Measurements from ENCODE around the gene CFAP251. TPM values are rescaled to one million over a fixed set of nuclear protein-coding genes. Genes with fewer than 3 reads are reported as not detected.

Gene CFAP251
- total RNA-seq, 4 donors from 2014 or later, result 0.49 to 4.9 (median 0.61) TPM

DNA sequence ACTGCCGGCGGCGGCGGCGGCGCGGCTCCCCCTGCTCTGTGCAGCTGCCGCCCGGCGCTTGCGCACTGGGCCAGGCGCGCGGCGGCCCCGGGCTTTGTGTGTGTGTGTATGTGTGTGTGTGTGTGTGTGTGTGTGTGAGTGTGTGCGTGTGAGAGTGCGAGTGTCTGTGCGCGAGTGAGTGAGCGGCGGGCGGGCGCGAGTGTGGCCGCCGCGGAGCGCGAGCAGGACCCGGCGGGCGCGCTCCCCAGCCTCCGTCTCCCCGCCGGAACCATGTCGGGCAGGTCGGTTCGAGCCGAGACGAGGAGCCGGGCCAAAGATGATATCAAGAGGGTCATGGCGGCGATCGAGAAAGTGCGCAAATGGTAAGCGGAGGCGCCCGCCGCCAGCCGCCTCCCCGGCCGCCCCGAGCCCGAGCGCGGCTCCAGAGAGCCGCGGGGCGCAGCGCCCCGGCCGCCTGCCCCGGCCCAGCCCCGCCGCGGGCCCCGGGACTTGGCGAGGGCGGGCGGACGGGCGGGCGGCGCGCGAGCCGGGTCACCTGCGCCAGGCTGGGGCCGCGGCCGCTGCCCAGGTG lies 103.5 kb downstream of the CFAP251 start, which contains the start of gene BCL7A:
BCL7A (plus strand) TSS at position 63 of the 571 bp plus-strand sequence; CDS start at position 271, 208 bp downstream.
- in situ Hi-C loops (cut with MboI; ENCODE audit: low sequenced_read_pairs in 4 of 4), result no loop called here
- TF ChIP-seq, protein P1, sequence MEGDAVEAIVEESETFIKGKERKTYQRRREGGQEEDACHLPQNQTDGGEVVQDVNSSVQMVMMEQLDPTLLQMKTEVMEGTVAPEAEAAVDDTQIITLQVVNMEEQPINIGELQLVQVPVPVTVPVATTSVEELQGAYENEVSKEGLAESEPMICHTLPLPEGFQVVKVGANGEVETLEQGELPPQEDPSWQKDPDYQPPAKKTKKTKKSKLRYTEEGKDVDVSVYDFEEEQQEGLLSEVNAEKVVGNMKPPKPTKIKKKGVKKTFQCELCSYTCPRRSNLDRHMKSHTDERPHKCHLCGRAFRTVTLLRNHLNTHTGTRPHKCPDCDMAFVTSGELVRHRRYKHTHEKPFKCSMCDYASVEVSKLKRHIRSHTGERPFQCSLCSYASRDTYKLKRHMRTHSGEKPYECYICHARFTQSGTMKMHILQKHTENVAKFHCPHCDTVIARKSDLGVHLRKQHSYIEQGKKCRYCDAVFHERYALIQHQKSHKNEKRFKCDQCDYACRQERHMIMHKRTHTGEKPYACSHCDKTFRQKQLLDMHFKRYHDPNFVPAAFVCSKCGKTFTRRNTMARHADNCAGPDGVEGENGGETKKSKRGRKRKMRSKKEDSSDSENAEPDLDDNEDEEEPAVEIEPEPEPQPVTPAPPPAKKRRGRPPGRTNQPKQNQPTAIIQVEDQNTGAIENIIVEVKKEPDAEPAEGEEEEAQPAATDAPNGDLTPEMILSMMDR (IDR thresholded peaks at IDR 0.05 in 4 of 5, conservative IDR thresholded peaks at IDR 0.05 in 1 of 5), result peak in 1 of 5 experiments; percentile 18
- TF ChIP-seq POLR2A (IDR thresholded peaks at IDR 0.05), result peak; percentile 84 to 87
- intact Hi-C loops (cut with DNase I; ENCODE audit: low total_unique reads), result loop anchor here (5.0 kb wide), 2 partner anchors 105 to 225 kb away; partner anchors contain the start of gene CFAP251
- peak; percentile 59 to 61 for ATAC-seq
- Histone ChIP-seq H3K4me1 (peaks cover 16 to 35% of the 10 kb centered on the region in 2 donors), H3K9me3 (no peaks in the 10 kb centered on the region), H3K36me3 (no peaks in the 10 kb centered on the region), H3K27me3 (no peaks in the 10 kb centered on the region), H3K4me3 (peak within 1 kb of the TSS; percentile 68 to 83 (median 79)), H3K27ac (peak within 1 kb of the TSS; percentile 90 to 96 (median 92))
- DNase-seq, result peak; percentile 40 to 79

DNA sequence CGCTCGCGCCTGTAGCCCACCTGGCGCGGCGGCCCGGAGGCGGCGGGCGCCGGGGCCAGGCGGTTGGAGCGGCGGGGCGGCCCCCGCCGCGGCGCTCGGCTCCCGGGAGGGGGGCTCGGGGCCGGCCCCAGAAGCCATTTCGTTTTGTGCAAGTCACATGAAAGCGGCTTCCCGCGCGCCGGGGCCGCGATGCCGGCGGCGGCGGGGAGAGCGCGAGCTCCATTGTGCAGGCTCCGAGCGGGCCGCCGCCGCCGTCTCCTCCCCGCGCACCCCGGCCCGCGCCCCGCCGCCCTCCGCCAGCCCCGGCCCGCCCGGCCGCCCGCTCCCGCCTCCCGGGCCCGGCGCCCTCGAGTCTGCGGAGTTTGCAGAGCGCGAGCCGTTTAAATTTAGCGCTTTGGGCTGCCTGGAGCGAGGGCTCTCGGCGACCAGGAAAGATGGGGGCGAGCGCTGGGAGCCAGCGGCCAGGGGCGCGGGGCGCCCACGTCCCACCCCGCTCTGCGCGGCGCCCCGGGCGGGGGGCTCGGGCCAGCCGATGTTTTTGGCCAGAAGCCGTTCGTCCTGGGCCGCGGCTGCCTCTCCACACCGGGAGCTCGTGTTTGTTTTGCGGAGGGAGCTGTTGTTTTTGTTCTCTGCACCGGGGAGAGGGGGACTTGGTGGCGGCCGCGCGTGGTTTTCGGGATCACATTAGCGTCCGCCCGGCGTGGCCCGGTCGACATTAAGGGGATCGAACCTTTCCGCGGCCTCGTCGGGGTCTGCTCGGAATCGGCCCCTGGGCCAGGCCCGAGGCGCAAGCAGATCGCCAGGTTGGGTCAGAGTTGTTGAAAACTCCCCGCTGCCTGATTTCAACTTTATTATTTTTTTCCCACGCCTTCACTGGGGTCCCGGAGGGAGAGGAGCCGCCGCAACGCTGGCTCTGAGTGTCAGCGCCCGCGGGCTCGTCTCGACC lies 104.3 kb downstream of the CFAP251 start:
- intact Hi-C loops (cut with DNase I; ENCODE audit: low total_unique reads), result loop anchor here (5.0 kb wide), 2 partner anchors 105 to 225 kb away; partner anchors contain the start of gene CFAP251
- no peaks in the 10 kb centered on the region for H3K9me3 ChIP-seq
- DNase-seq, result no peak

DNA sequence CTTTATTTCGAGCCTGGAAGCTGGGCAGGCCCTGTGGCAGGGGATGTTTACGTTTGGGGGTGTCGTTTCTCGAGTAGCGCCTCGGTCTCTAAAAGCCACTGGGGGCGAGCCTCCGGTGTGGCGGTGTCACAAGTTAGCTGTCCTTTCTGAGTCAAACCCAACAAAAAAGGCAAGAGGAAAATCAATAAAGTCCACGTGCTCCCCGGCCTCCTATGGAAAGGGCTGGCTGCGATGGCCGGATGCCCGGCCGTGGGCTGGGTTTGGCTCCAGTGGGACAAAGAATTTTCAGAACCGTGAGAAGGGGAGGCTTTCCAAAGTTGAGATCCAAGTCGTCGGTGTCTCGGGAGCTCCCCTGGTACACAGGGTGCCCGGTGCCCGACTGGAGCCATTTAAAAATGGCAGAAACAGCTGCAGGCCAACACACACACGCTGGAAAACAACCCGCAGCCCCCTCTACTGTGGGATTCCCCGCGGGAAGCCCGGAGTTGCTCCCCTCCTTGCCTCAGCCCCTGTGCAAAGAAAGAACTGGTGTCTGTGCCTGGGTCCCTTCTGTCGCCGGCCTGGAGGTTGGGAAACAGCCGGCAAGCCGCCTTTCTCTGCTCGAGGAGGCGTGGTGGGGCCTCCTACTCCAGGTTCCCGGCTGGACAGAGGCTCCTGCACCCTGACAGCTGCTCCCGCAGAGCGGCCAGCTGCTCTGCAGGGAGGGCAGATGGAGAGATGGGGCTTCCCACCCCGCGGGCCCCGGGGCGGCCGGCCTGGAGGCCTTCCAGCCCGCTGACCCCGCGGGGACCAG lies 105.1 kb downstream of the CFAP251 start:
- H3K4me1 ChIP-seq, result peaks cover 32 to 52% of the 10 kb centered on the region in 2 donors
- ATAC-seq (peak; percentile 53 to 60), DNase-seq (peak; percentile 67 to 76)
- H3K27ac ChIP-seq, result peak overlapping the region; percentile 84 to 96 (median 91)
- intact Hi-C loops (cut with DNase I; ENCODE audit: low total_unique reads) (loop anchor here (5.0 kb wide), 2 partner anchors 106 to 226 kb away; partner anchors contain the start of gene CFAP251), in situ Hi-C loops (cut with MboI; ENCODE audit: low sequenced_read_pairs in 4 of 4) (no loop called here)
- no peaks in the 10 kb centered on the region for H3K27me3 ChIP-seq
- H3K4me3 ChIP-seq, result peak overlapping the region; percentile 62 to 79 (median 73)
- peak; percentile 37 to 76 for TF ChIP-seq POLR2A (IDR thresholded peaks at IDR 0.05)
- TF ChIP-seq, protein P1 (IDR thresholded peaks at IDR 0.05 in 4 of 5, conservative IDR thresholded peaks at IDR 0.05 in 1 of 5), result no peak
- H3K36me3 ChIP-seq, result no peaks in the 10 kb centered on the region
- H3K9me3 ChIP-seq, result no peaks in the 10 kb centered on the region

More for the DNA sequence above, 104.3 kb downstream of the CFAP251 start:
- peak; percentile 24 to 28 for ATAC-seq
- Histone ChIP-seq H3K4me1 (peaks cover 23 to 43% of the 10 kb centered on the region in 2 donors), H3K27me3 (no peaks in the 10 kb centered on the region), H3K27ac (peak overlapping the region; percentile 84 to 96 (median 91)), H3K4me3 (peak overlapping the region; percentile 62 to 79 (median 73)), H3K36me3 (no peaks in the 10 kb centered on the region)
- TF ChIP-seq, protein P1 (IDR thresholded peaks at IDR 0.05 in 4 of 5, conservative IDR thresholded peaks at IDR 0.05 in 1 of 5), result peak in 1 of 5 experiments; percentile 7
- no peak for TF ChIP-seq POLR2A (IDR thresholded peaks at IDR 0.05)
- in situ Hi-C loops (cut with MboI; ENCODE audit: low sequenced_read_pairs in 4 of 4), result no loop called here

All from gastrocnemius medialis (tissue), 4 donors.